Measurements from ENCODE around the gene CNGA3. TPM values are rescaled to one million over a fixed set of nuclear protein-coding genes. Genes with fewer than 3 reads are reported as not detected.

CNGA3 gene
- total and polyA plus RNA-seq, 10 of the 15 experiments (the other 5 are each of a cell fraction or from before 2014, with no cell fraction given): not detected

DNA sequence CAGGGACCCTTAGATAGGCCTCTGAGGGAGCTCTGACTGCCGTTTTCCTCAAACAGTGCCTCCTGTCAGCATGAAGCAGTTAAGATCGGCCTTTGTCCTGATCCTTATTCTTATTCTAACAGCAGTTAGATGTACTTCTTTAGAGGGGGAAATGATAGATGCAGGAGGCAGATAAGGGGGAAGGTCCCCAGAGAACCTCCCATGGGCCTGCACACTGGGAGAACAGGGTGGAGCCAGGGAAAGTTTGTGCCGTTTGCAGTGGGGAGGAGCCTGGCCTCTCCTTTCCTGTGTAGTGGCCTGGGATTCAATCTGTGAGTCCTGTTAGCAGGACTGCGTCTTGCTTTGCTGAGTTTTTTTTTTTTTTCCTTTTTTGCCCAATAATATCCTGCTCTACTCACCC lies 90.5 kb downstream of the CNGA3 start:
- ChIA-PET CTCF (no interaction called here), POLR2A (no interaction called here), SMC1A (ENCODE audit: uncharacterized antibody, unreplicated experiment) (no interaction called here), RAD21 (ENCODE audit: unreplicated experiment) (no interaction called here)
- Histone ChIP-seq H3K9me3 (replicated peaks; ENCODE audit: control insufficient read depth, insufficient read depth, low read length) (peaks cover 16% of the 10 kb centered on the region; the same call in 2 of the 3 replicates), H2AFZ (ENCODE audit: control insufficient read depth, low read depth, low read length) (no peak overlapping the region), H3K4me2 (ENCODE audit: control insufficient read depth, insufficient read depth) (no peak overlapping the region), H3K9ac (ENCODE audit: control insufficient read depth, insufficient read depth, low read length) (no peak overlapping the region), H3K4me1 (ENCODE audit: control insufficient read depth, insufficient read depth, low read length) (peaks cover 9% of the 10 kb centered on the region), H4K20me1 (ENCODE audit: control insufficient read depth, insufficient read depth) (no peaks in the 10 kb centered on the region), H3K36me3 (ENCODE audit: control insufficient read depth in 2 of 2, insufficient read depth in 2 of 2, low read length in 1 of 2) (no peaks in the 10 kb centered on the region), H3K4me3 (no peak overlapping the region), H3K27me3 (replicated peaks in 1 of 2; ENCODE audit: control insufficient read depth in 2 of 2, insufficient read depth in 2 of 2, low read length in 1 of 2) (no peaks in the 10 kb centered on the region), H3K79me2 (ENCODE audit: control insufficient read depth, insufficient read depth, low read length) (no peaks in the 10 kb centered on the region), H3K27ac (ENCODE audit: control insufficient read depth, insufficient read depth) (no peak overlapping the region)
- DNase-seq (ENCODE audit: low read depth, low spot score) (no peak), ATAC-seq (no peak), FAIRE-seq (no peak)
- WGBS (ENCODE audit: insufficient coverage, insufficient replicate concordance, low lambda C conversion rate, missing lambda C conversion rate): 84% methylated on average over 3 of the region's 4 CpGs
- no peak for TF ChIP-seq MTA2 (IDR thresholded peaks at IDR 0.05; ENCODE audit: low read depth)
- TF ChIP-seq ESRRA (IDR thresholded peaks at IDR 0.05; ENCODE audit: low read length): no peak
- TF ChIP-seq, protein P1, sequence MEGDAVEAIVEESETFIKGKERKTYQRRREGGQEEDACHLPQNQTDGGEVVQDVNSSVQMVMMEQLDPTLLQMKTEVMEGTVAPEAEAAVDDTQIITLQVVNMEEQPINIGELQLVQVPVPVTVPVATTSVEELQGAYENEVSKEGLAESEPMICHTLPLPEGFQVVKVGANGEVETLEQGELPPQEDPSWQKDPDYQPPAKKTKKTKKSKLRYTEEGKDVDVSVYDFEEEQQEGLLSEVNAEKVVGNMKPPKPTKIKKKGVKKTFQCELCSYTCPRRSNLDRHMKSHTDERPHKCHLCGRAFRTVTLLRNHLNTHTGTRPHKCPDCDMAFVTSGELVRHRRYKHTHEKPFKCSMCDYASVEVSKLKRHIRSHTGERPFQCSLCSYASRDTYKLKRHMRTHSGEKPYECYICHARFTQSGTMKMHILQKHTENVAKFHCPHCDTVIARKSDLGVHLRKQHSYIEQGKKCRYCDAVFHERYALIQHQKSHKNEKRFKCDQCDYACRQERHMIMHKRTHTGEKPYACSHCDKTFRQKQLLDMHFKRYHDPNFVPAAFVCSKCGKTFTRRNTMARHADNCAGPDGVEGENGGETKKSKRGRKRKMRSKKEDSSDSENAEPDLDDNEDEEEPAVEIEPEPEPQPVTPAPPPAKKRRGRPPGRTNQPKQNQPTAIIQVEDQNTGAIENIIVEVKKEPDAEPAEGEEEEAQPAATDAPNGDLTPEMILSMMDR (IDR thresholded peaks at IDR 0.05 in 2 of 3, conservative IDR thresholded peaks at IDR 0.05 in 1 of 3; ENCODE audit: control insufficient read depth in 2 of 3, extremely low read depth in 1 of 3, insufficient read depth in 1 of 3, low read depth in 3 of 3, low read length in 3 of 3): no peak
- intact Hi-C loops (cut with micrococcal nuclease; ENCODE audit: unreplicated experiment) (no loop called here), in situ Hi-C loops (cut with MboI) (no loop called here)
- BruUV-seq (replicated peaks): no TSS peak
